ENCODE data around the gene EVA1C.
"Not testable (repeated sequence)": the region's sequence is repeated elsewhere in the genome, so short reads cannot be mapped to it uniquely, and the experiment has no call there.

The EVA1C gene

DNA sequence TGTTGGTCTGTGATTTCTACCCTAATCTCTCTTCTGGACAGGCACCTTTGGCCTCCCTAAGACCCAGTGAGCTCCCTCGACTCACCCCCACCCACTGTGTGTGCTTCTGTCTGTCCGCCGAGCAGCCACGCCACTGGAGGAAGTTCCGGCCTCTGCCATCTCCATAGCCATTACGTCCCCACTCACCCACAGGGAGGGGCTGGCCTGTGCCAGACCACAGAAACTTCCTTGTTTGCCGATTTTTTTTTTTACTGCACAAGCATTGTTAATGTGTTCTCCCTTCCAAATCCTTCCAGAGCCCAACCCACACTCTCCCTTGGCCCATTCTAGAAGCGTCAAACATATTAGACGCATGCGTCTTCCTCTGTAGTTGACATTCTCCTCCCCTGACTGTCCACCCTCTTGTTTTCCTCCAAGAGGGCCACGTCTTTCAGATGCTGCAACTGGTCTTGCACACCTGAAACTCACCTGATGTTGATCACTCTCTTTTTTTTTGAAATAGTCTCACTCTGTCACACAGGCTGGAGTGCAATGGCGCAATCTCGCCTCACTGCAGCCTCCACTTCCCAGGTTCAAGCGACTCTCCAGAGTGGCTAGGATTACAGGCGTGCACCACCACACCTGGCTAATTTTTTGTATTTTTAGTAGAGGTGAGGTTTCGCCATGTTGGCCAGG, 72.3 kb downstream of the EVA1C start:
- TF ChIP-seq, protein P1, sequence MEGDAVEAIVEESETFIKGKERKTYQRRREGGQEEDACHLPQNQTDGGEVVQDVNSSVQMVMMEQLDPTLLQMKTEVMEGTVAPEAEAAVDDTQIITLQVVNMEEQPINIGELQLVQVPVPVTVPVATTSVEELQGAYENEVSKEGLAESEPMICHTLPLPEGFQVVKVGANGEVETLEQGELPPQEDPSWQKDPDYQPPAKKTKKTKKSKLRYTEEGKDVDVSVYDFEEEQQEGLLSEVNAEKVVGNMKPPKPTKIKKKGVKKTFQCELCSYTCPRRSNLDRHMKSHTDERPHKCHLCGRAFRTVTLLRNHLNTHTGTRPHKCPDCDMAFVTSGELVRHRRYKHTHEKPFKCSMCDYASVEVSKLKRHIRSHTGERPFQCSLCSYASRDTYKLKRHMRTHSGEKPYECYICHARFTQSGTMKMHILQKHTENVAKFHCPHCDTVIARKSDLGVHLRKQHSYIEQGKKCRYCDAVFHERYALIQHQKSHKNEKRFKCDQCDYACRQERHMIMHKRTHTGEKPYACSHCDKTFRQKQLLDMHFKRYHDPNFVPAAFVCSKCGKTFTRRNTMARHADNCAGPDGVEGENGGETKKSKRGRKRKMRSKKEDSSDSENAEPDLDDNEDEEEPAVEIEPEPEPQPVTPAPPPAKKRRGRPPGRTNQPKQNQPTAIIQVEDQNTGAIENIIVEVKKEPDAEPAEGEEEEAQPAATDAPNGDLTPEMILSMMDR (IDR thresholded peaks at IDR 0.05; ENCODE audit: extremely low read depth, insufficient read depth, missing control alignments) = no peak
- in situ Hi-C loops (cut with MboI; ENCODE audit: low pct_unique_long_range_greater_than_20kb, low sequenced_read_pairs, unreplicated experiment) = no loop called here

GRCh38 chr21:32492376-32492775, 79.9 kb downstream of the EVA1C start:
- DNase-seq (ENCODE audit: low spot score) = no peak
- TF ChIP-seq, protein P1 (IDR thresholded peaks at IDR 0.05; ENCODE audit: extremely low read depth, insufficient read depth, missing control alignments) = no peak
- in situ Hi-C loops (cut with MboI; ENCODE audit: low pct_unique_long_range_greater_than_20kb, low sequenced_read_pairs, unreplicated experiment) = no loop called here

More for the DNA sequence above, 72.3 kb downstream of the EVA1C start:
- DNase-seq (ENCODE audit: low spot score) = no peak

DNA sequence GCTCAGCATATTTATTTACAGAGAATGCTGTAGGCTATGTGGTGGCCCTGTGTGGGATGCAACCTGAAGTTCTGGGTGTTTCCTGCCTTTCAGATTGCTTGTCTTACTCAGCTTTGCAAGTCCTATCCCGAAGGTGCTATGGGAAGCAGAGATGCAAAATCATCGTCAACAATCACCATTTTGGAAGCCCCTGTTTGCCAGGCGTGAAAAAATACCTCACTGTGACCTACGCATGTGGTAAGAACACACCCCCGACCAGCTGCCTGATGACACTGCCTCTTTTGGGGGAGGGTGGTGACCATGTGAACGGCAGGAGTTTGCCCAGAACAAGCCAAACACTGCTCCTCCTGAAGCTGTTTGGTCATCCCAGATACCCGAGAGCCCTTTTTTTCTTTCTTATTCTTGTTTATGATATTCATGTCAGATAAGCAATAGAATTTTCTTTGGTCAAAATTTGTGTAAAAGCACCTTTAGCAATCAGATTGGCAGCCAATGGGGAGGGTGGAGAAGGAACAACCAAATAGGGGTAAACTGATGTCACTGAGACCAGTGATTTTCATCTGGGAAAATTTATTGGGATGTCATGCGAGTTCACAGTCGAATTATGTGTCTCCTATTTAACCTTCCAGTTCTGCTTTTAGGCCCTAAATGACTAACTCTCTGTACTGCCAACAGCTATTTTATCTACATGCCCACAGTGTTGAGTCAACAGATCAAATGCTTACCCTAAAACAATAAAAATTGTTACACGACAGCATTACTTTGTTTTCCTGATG, 82.6 kb downstream of the EVA1C start:
- no peak for DNase-seq (ENCODE audit: low spot score)
- in situ Hi-C loops (cut with MboI; ENCODE audit: low pct_unique_long_range_greater_than_20kb, low sequenced_read_pairs, unreplicated experiment) = no loop called here
- TF ChIP-seq, protein P1 (IDR thresholded peaks at IDR 0.05; ENCODE audit: extremely low read depth, insufficient read depth, missing control alignments) = no peak

DNA sequence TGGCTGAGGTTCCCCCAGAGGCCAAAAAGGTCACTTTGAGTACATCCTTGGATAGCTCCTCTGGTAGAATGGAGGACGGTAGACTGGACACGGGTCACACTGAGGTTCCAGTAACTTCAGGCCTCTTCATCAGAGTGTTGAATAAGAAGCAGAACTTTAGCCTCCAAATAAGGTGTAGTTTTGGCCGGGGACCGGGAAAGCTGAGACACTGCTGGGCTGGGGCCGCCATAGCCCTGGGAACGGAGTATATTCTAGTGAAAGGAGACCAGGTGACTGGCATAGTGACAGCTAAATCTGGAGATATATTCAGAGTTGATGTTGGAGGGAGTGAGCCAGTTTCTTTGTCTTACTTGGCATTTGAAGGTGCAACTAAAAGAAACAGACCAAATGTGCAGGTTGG, 84.1 kb downstream of the EVA1C start:
- no peak for DNase-seq (ENCODE audit: low spot score)
- TF ChIP-seq, protein P1 (IDR thresholded peaks at IDR 0.05; ENCODE audit: extremely low read depth, insufficient read depth, missing control alignments) = no peak
- in situ Hi-C loops (cut with MboI; ENCODE audit: low pct_unique_long_range_greater_than_20kb, low sequenced_read_pairs, unreplicated experiment) = no loop called here

- in situ Hi-C loops (cut with MboI; ENCODE audit: low pct_unique_long_range_greater_than_20kb, low sequenced_read_pairs, unreplicated experiment) = no loop called here
- DNase-seq (ENCODE audit: low spot score) = no peak
- TF ChIP-seq, protein P1 (IDR thresholded peaks at IDR 0.05; ENCODE audit: extremely low read depth, insufficient read depth, missing control alignments) = no peak
These were observed 86.9 kb downstream of the EVA1C start for GRCh38 chr21:32499249-32500055.

DNA sequence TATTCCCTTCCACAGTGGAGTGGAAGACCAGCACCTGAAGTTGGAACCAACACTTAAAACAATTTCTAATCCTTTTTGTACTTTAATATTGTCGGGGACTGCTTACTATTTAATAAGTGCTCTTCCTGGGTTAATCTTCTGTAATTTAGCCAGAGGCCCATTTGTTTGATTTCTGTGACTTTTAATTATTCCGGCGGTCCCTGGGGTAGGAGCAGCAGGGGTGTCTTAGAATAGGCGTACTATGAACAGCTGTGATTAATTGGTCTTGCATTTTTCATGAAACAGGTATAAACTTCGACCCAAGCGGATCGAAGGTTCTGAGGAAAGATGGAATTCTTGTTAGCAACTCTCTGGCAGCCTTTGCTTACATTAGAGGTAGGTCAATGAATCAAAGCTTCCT, 91.1 kb downstream of the EVA1C start:
- DNase-seq (ENCODE audit: low spot score); in situ Hi-C loops (cut with MboI; ENCODE audit: low pct_unique_long_range_greater_than_20kb, low sequenced_read_pairs, unreplicated experiment): not testable (repeated sequence)

- in situ Hi-C loops (cut with MboI; ENCODE audit: low pct_unique_long_range_greater_than_20kb, low sequenced_read_pairs, unreplicated experiment); DNase-seq (ENCODE audit: low spot score): not testable (repeated sequence)
These were observed 93.3 kb downstream of the EVA1C start for GRCh38 chr21:32505767-32506166.

GRCh38 chr21:32506411-32506965, 94.0 kb downstream of the EVA1C start:
- DNase-seq (ENCODE audit: low spot score); in situ Hi-C loops (cut with MboI; ENCODE audit: low pct_unique_long_range_greater_than_20kb, low sequenced_read_pairs, unreplicated experiment): not testable (repeated sequence)

Measured in GM13977 (cell line).